HepG2 (cell line): ENCODE results near the gene KCNH8. TPM values are rescaled to one million over a fixed set of nuclear protein-coding genes. Genes with fewer than 3 reads are reported as not detected.

Experiments used
- ATAC-seq: fragments of 200-7000 bp; cut with Tn5 transposase; 3 replicates; pipeline ENCODE4 v1.9.1; 2020; ENCODE audit warnings: mild to moderate bottlenecking, moderate library complexity
- BruUV-seq: library from RNA; stranded (reverse); fragments of 400-500 nt; replicated peaks from 2 replicates; lab custom pipeline; 2021; lab: Mats Ljungman, UMichigan
- CTCF ChIA-PET: fragments of 300-600 bp; formaldehyde crosslinking; extraction: SDS; loops from one replicate; lab custom pipeline; 2021; ENCODE audit warnings: low total read pairs, inconsistent platforms, low intra/inter-chr PET ratio; lab: Yijun Ruan, JAX
- POLR2A ChIA-PET: fragments of 350-600 bp; sonication (Branson Sonifier 250); formaldehyde crosslinking; loops from one replicate; lab custom pipeline; 2020; ENCODE audit warnings: antibody characterized with exemption, inconsistent platforms; lab: Yijun Ruan, JAX
- DNase-seq: peaks from one replicate; pipeline ENCODE4 v3.0.0-alpha.2; 2015; ENCODE audit warnings: low spot score
- FAIRE-seq: peaks from 3 replicates; lab custom pipeline; 2011; peaks lifted over from hg19 to GRCh38; lab: Jason Lieb, UNC
- H2AFZ ChIP-seq: one replicate; pipeline ENCODE4 v1.6.1; 2011; ENCODE audit warnings: low read length, inconsistent platforms
- H3K27ac ChIP-seq: fragments of 300-600 bp; 3 replicates; pipeline ENCODE4 v1.8.0; 2011; ENCODE audit warnings: mixed run types, mild to moderate bottlenecking, mixed read lengths, low read length, inconsistent platforms; ENCODE audit not compliant: insufficient read depth; ENCODE audit errors: extremely low read length
- H3K27me3 ChIP-seq, 2 experiments: fragments of 200-600 bp in 1 of 2; 2 replicates in 1 of 2; 3 replicates in 1 of 2; pipeline versions ENCODE4 v1.6.0 to v1.8.0; 2011; ENCODE audit warnings: low read length in 2 of 2, mild to moderate bottlenecking in 2 of 2, moderate library complexity in 2 of 2, inconsistent platforms in 1 of 2; ENCODE audit not compliant: insufficient read depth in 2 of 2, control insufficient read depth in 1 of 2
- H3K36me3 ChIP-seq, 2 experiments: fragments of 200-600 bp in 1 of 2; replicated peaks in 1 of 2; 2 replicates in 1 of 2; 3 replicates in 1 of 2; pipeline versions ENCODE4 v1.5.1 to v1.8.0; 2011; ENCODE audit warnings: low read length in 2 of 2, inconsistent platforms in 1 of 2; ENCODE audit not compliant: insufficient read depth in 2 of 2, control insufficient read depth in 1 of 2
- H3K4me1 ChIP-seq: 2 replicates; pipeline ENCODE4 v1.5.1; 2012; ENCODE audit warnings: low read length, inconsistent platforms; ENCODE audit not compliant: insufficient read depth
- H3K4me2 ChIP-seq: 2 replicates; pipeline ENCODE4 v1.6.0; 2011; ENCODE audit warnings: low read depth, low read length, inconsistent platforms
- H3K4me3 ChIP-seq, 3 experiments: fragments of 200-600 bp in 1 of 3; sonication (generic), shearing (Covaris generic) in 1 of 3; replicated peaks in 1 of 3; 2 replicates each; pipeline ENCODE4 v1.5.1; 2011 to 2016; ENCODE audit warnings: low read length in 3 of 3, inconsistent platforms in 2 of 3, low read depth in 2 of 3, mild to moderate bottlenecking in 2 of 3, control low read depth in 1 of 3, mixed read lengths in 1 of 3; ENCODE audit not compliant: insufficient read depth in 1 of 3
- H3K79me2 ChIP-seq: one replicate; pipeline ENCODE4 v1.6.1; 2011; ENCODE audit warnings: low read length, inconsistent platforms; ENCODE audit not compliant: insufficient read depth
- H3K9ac ChIP-seq: 2 replicates; pipeline ENCODE4 v1.6.0; 2011; ENCODE audit warnings: mild to moderate bottlenecking, low read depth, low read length, inconsistent platforms; ENCODE audit not compliant: insufficient read depth
- H3K9me3 ChIP-seq: 2 replicates; pipeline ENCODE4 v1.5.1; 2012; ENCODE audit warnings: mild to moderate bottlenecking, low read length
- H4K20me1 ChIP-seq: 2 replicates; pipeline ENCODE4 v1.6.0; 2011; ENCODE audit warnings: inconsistent platforms, mild to moderate bottlenecking, low read length, moderate library complexity; ENCODE audit not compliant: insufficient read depth
- ATRX ChIP-seq: sonication (generic); formaldehyde crosslinking; IDR thresholded peaks from 2 replicates; pipeline ENCODE4 v1.4.0; 2020; ENCODE audit warnings: missing genetic modification reagents, borderline replicate concordance
- BRCA1 ChIP-seq: sonication (generic); formaldehyde crosslinking; IDR thresholded peaks from 2 replicates; pipeline ENCODE4 v1.4.0; 2020; ENCODE audit warnings: missing genetic modification reagents
- CENPT ChIP-seq: sonication (generic); formaldehyde crosslinking; IDR thresholded peaks from 2 replicates; pipeline ENCODE4 v1.8.0; 2022; ENCODE audit warnings: low read depth, mild to moderate bottlenecking, moderate library complexity, missing genetic modification reagents
- POLR2G ChIP-seq: fragments of 200-400 bp; formaldehyde crosslinking; IDR thresholded peaks from 2 replicates; pipeline ENCODE4 v1.6.1; 2018; ENCODE audit warnings: mild to moderate bottlenecking, low read depth, low read length, moderate library complexity
- SIX4 ChIP-seq: sonication (generic); formaldehyde crosslinking; IDR thresholded peaks from 2 replicates; pipeline ENCODE4 v1.4.0; 2020; ENCODE audit warnings: missing genetic modification reagents
- TOE1 ChIP-seq: sonication (generic); formaldehyde crosslinking; IDR thresholded peaks from 2 replicates; pipeline ENCODE4 v1.4.0; 2020; ENCODE audit warnings: mild to moderate bottlenecking, missing genetic modification reagents
- ZBTB8A ChIP-seq: sonication (generic); formaldehyde crosslinking; IDR thresholded peaks from 2 replicates; pipeline ENCODE4 v1.4.0; 2020; ENCODE audit warnings: mild to moderate bottlenecking, low read depth, missing genetic modification reagents, borderline replicate concordance
- ZFP41 ChIP-seq: sonication (generic); formaldehyde crosslinking; IDR thresholded peaks from 2 replicates; pipeline ENCODE4 v1.4.0; 2020; ENCODE audit warnings: mild to moderate bottlenecking, missing genetic modification reagents, borderline replicate concordance
- ZFX ChIP-seq: sonication (generic); formaldehyde crosslinking; IDR thresholded peaks from 2 replicates; pipeline ENCODE4 v1.4.0; 2020; ENCODE audit warnings: mild to moderate bottlenecking, low read depth, missing genetic modification reagents, moderate library complexity
- ZNF10 ChIP-seq: sonication (generic); formaldehyde crosslinking; IDR thresholded peaks from 2 replicates; pipeline ENCODE4 v1.4.0; 2020; ENCODE audit warnings: mild to moderate bottlenecking, low read depth, missing genetic modification reagents, borderline replicate concordance
- ZNF260 ChIP-seq: sonication (generic); formaldehyde crosslinking; IDR thresholded peaks from 2 replicates; pipeline ENCODE4 v1.4.0; 2020; ENCODE audit warnings: missing genetic modification reagents, low read depth, mild to moderate bottlenecking, borderline replicate concordance
- ZNF674 ChIP-seq: sonication (generic); formaldehyde crosslinking; IDR thresholded peaks from 2 replicates; pipeline ENCODE4 v1.5.0; 2020; ENCODE audit warnings: low read depth, mild to moderate bottlenecking, missing genetic modification reagents
- ZSCAN21 ChIP-seq: sonication (generic); formaldehyde crosslinking; IDR thresholded peaks from 2 replicates; pipeline ENCODE4 v1.8.0; 2022; ENCODE audit warnings: mild to moderate bottlenecking, missing genetic modification reagents, moderate library complexity, borderline replicate concordance
- WGBS: methylation state at CpG from one replicate; pipeline ENCODE4 v1.1.6; 2017; ENCODE audit warnings: low lambda C conversion rate; 5-methylcytosine and 5-hydroxymethylcytosine counted together
- in situ Hi-C: cut with HindIII; loops from 2 replicates; pipeline ENCODE4 v1.10.0; 2017; ENCODE audit warnings: low pct_unique_long_range_greater_than_20kb; ENCODE audit not compliant: extremely low pct_ligation_motif_present
- intact Hi-C: fragments of 100-400 bp; cut with micrococcal nuclease; formaldehyde crosslinking; loops from one replicate; pipeline ENCODE4 v1.10.0; 2022; ENCODE audit not compliant: unreplicated experiment
- polyA plus RNA-seq, 8 experiments: library from polyadenylated mRNA; depleted of rRNA in 3 of 8; stranded (reverse) in 7 of 8; unstranded in 1 of 8; fragments of >200 nt; fragmentation: Illumina TruSeq in 4 of 8; extraction: Trizol in 4 of 8; gene quantifications; 2 replicates each; pipeline versions ENCODE4 v1.2.1 to v1.2.3, GENCODE V29; 2011 to 2016; ENCODE audit warnings: low read depth in 4 of 8, missing spikeins in 1 of 8, mixed read lengths in 1 of 8; ENCODE audit not compliant: insufficient read depth in 1 of 8
- total RNA-seq, 5 experiments: library from RNA; depleted of rRNA; stranded (reverse); fragments of >200 nt; fragmentation: Illumina TruSeq; extraction: Trizol; gene quantifications; 2 replicates each; pipeline ENCODE4 v1.2.3, GENCODE V29; 2016; ENCODE audit warnings: low read depth in 1 of 5
- TF ChIP-seq, protein P1 (sequence below): fragments of 450-650 bp; IDR thresholded peaks from 2 replicates; pipeline ENCODE4 v1.6.1; 2016
- TF ChIP-seq, protein P2 (sequence below): sonication (generic); formaldehyde crosslinking; conservative IDR thresholded peaks from 2 replicates; pipeline ENCODE4 v1.4.0; 2020; ENCODE audit warnings: missing genetic modification reagents
- TF ChIP-seq, protein P3 (sequence below): sonication (generic); formaldehyde crosslinking; IDR thresholded peaks from 2 replicates; pipeline ENCODE4 v1.4.0; 2020; ENCODE audit warnings: missing genetic modification reagents, borderline replicate concordance
- TF ChIP-seq, protein P4 (sequence below): sonication (generic); formaldehyde crosslinking; IDR thresholded peaks from 2 replicates; pipeline ENCODE4 v1.4.0; 2020; ENCODE audit warnings: mild to moderate bottlenecking, missing genetic modification reagents
- TF ChIP-seq, protein P5 (sequence below): sonication (generic); formaldehyde crosslinking; IDR thresholded peaks from 2 replicates; pipeline ENCODE4 v1.5.0; 2020; ENCODE audit warnings: missing genetic modification reagents

KCNH8 gene
- total and polyA plus RNA-seq, 2 of the 13 experiments (the other 11 are each of a cell fraction or from before 2014, with no cell fraction given): 0.04 TPM; not detected in 1

DNA sequence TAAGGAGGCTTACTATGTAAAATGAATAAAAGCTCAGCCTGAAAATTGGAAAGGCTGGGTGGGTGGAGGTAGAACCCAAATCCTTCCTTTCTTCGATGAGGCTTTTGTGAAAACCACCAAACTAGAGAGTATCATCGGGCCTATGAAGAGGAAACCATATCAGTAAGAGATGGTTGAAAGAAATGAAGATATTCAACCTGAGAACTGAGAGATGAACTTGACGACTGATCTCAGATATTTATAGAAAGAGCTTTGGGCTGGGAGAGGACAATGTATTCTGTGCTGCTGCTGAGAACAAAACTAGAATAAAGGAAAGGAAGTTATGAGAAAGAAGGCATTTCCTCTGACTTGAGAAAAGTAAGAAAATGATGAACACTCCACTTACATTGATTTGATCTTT, 236.6 kb downstream of the KCNH8 start:
- 0% methylated on average over 3 of the region's 3 CpGs for WGBS
- no peak for ATAC-seq
- DNase-seq: no peak
- no peak for FAIRE-seq
- Histone ChIP-seq H3K79me2 (no peaks in the 10 kb centered on the region), H4K20me1 (no peaks in the 10 kb centered on the region), H3K4me1 (no peaks in the 10 kb centered on the region), H2AFZ (no peak overlapping the region), H3K9ac (no peak overlapping the region), H3K9me3 (no peaks in the 10 kb centered on the region), H3K27ac (no peak overlapping the region), H3K27me3 (no peaks in the 10 kb centered on the region), H3K4me2 (no peak overlapping the region), H3K36me3 (no peaks in the 10 kb centered on the region), H3K4me3 (no peak overlapping the region)
- in situ Hi-C loops: no loop called here
- ChIA-PET POLR2A (no interaction called here), CTCF (no interaction called here)
- BruUV-seq: no TSS peak
- intact Hi-C loops: no loop called here
- TF ChIP-seq ZNF10 (CRISPR knock-in tag) (no peak), ATRX (CRISPR knock-in tag) (no peak), ZFP41 (CRISPR knock-in tag) (no peak), POLR2G (no peak), ZFX (CRISPR knock-in tag) (no peak), ZSCAN21 (CRISPR knock-in tag) (no peak), ZBTB8A (no peak), BRCA1 (CRISPR knock-in tag) (no peak), TOE1 (no peak), ZNF674 (CRISPR knock-in tag) (no peak), SIX4 (CRISPR knock-in tag) (no peak), CENPT (CRISPR knock-in tag) (no peak), ZNF260 (CRISPR knock-in tag) (no peak)
- TF ChIP-seq, protein P1, sequence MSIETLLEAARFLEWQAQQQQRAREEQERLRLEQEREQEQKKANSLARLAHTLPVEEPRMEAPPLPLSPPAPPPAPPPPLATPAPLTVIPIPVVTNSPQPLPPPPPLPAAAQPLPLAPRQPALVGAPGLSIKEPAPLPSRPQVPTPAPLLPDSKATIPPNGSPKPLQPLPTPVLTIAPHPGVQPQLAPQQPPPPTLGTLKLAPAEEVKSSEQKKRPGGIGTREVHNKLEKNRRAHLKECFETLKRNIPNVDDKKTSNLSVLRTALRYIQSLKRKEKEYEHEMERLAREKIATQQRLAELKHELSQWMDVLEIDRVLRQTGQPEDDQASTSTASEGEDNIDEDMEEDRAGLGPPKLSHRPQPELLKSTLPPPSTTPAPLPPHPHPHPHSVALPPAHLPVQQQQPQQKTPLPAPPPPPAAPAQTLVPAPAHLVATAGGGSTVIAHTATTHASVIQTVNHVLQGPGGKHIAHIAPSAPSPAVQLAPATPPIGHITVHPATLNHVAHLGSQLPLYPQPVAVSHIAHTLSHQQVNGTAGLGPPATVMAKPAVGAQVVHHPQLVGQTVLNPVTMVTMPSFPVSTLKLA: no peak
- TF ChIP-seq, protein P2, sequence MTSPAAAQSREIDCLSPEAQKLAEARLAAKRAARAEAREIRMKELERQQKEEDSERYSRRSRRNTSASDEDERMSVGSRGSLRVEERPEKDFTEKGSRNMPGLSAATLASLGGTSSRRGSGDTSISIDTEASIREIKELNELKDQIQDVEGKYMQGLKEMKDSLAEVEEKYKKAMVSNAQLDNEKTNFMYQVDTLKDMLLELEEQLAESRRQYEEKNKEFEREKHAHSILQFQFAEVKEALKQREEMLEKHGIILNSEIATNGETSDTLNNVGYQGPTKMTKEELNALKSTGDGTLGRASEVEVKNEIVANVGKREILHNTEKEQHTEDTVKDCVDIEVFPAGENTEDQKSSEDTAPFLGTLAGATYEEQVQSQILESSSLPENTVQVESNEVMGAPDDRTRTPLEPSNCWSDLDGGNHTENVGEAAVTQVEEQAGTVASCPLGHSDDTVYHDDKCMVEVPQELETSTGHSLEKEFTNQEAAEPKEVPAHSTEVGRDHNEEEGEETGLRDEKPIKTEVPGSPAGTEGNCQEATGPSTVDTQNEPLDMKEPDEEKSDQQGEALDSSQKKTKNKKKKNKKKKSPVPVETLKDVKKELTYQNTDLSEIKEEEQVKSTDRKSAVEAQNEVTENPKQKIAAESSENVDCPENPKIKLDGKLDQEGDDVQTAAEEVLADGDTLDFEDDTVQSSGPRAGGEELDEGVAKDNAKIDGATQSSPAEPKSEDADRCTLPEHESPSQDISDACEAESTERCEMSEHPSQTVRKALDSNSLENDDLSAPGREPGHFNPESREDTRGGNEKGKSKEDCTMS (CRISPR knock-in tag): no peak
- TF ChIP-seq, protein P3, sequence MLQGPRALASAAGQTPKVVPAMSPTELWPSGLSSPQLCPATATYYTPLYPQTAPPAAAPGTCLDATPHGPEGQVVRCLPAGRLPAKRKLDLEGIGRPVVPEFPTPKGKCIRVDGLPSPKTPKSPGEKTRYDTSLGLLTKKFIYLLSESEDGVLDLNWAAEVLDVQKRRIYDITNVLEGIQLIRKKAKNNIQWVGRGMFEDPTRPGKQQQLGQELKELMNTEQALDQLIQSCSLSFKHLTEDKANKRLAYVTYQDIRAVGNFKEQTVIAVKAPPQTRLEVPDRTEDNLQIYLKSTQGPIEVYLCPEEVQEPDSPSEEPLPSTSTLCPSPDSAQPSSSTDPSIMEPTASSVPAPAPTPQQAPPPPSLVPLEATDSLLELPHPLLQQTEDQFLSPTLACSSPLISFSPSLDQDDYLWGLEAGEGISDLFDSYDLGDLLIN: no peak
- TF ChIP-seq, protein P4, sequence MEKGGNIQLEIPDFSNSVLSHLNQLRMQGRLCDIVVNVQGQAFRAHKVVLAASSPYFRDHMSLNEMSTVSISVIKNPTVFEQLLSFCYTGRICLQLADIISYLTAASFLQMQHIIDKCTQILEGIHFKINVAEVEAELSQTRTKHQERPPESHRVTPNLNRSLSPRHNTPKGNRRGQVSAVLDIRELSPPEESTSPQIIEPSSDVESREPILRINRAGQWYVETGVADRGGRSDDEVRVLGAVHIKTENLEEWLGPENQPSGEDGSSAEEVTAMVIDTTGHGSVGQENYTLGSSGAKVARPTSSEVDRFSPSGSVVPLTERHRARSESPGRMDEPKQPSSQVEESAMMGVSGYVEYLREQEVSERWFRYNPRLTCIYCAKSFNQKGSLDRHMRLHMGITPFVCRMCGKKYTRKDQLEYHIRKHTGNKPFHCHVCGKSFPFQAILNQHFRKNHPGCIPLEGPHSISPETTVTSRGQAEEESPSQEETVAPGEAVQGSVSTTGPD (CRISPR knock-in tag): no peak
- TF ChIP-seq, protein P5, sequence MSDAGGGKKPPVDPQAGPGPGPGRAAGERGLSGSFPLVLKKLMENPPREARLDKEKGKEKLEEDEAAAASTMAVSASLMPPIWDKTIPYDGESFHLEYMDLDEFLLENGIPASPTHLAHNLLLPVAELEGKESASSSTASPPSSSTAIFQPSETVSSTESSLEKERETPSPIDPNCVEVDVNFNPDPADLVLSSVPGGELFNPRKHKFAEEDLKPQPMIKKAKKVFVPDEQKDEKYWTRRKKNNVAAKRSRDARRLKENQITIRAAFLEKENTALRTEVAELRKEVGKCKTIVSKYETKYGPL (CRISPR knock-in tag): no peak
